IPS-NIHi7 (cell line): ENCODE results near the gene POGK.

Experiments
- DNase-seq: peaks from one replicate; pipeline ENCODE4 v3.0.0; 2012; ENCODE audit warnings: mixed read lengths; ENCODE audit errors: extremely low spot score

Gene POGK

DNA sequence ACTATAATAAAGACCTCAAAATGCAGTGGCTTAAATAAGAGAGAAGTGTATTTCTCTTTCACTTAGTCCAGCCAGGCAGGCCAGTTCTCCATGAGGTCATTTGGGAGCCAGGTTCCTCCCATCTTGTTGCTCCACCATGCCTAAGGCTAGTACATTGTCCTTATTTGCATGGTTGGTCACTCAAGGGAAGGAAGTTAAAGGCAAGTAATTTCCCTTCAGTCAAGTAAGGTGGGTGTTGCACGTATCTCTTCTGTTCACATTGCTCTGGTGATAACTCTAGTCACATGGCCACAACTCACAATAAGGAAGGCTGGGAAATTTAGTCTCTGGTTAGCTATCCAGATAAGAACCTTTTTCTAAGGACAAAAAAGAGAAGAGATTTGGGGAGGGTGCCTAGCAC is 64.0 kb downstream of the POGK start:
- no peak for DNase-seq

DNA sequence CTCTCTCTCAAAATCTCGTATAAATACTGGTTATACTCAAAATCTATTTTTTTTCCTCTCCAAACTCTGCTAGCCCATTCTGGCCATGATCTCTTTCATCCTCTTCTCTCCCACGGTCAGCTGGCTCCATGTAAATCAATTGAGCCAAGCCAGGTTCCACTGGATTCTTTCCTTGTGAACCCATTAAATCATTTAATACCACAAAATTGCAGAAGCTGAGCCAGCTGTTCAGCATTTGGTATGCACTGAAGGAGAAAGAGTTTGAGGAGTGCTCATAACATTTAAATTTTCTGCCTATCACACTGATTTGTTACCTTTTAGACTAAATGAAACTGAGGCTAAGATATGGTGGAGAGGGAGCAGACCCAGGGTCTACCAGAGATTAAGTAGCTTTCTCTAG is 65.9 kb downstream of the POGK start:
- DNase-seq = no peak

DNA sequence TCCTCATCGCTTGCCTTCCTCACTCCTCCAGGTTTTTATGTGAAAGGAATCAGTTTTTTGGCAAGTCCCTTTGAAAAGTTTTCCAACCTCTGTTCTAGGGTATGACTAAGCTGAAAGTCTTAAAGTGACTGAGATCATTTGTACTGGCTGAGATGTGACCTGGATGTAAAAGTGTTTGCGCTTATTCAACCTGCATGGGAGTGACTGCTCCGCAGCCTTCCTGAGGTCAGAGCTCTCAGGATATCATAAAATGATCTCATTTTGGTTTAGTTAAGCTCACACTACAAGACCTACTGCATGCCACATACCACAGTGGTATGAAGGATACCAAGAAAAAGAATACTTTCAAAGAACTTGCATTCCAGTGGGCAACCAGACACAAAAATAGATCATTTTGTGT is 66.6 kb downstream of the POGK start:
- no peak for DNase-seq
